ENCODE data around the gene ATP7A.

Gene ATP7A

DNA sequence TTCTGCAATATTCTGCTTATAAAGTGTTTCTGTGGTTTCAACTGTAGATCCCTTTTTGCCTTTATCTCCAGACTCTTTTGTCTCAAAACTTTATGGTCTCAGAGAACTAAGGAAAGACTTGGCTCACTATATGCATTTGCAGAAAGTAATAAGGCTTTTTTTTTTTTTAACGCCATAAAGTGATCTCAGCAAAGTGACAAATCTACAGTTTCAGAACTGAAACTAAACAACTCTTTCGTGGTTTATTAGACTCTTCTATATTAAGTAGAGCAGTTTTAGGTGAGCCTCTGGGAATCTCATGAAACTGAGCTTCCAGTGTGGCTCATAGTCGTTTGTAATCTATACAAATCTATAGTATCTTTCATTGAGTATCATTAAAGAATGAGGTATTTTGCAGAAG, 15.3 kb downstream of the ATP7A start:
- Histone ChIP-seq H3K4me2 (ENCODE audit: low read length) (no peak overlapping the region), H3K9me2 (ENCODE audit: low read depth, low read length) (no peaks in the 10 kb centered on the region), H3K4me3 (ENCODE audit: low read depth, low read length, poor library complexity, severe bottlenecking) (no peak overlapping the region), H3K79me2 (ENCODE audit: insufficient read depth, low read length) (no peaks in the 10 kb centered on the region), H3K9me3 (ENCODE audit: low read length) (no peaks in the 10 kb centered on the region), H3K36me3 (ENCODE audit: insufficient read depth, low read length) (no peaks in the 10 kb centered on the region), H3K27ac (ENCODE audit: low read depth, low read length, poor library complexity, severe bottlenecking) (no peak overlapping the region), H3F3A (ENCODE audit: insufficient read depth, low read length) (no peaks in the 10 kb centered on the region), H3K9ac (ENCODE audit: low read length) (no peak overlapping the region), H2AFZ (ENCODE audit: low read length) (no peak overlapping the region), H3K4me1 (ENCODE audit: insufficient read depth, low read length, severe bottlenecking) (peaks cover 10% of the 10 kb centered on the region), H4K20me1 (ENCODE audit: insufficient read depth, low read length) (no peaks in the 10 kb centered on the region), H3K27me3 (ENCODE audit: insufficient read depth, low read length) (no peaks in the 10 kb centered on the region)
- TF ChIP-seq CTCF (IDR thresholded peaks at IDR 0.05; ENCODE audit: low read length): no peak

DNA sequence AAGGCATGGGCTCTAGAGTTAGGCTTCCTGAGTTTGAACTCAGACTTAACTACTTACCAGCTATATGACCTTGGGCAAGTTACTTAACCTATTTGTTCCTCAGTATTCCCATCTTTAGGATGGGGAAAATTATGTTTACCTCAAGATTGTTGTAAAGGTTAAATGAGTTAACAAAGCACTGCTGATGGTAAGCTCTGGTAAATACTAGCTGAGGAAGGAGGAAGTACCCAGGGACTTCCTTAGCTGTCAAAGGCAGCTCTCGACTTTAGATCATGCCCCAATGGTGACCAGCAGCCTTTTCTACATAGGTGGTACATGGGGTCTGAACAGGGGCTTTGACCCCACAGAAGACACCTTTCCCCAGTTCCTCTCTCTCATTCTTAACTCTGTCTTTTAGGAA, 20.1 kb downstream of the ATP7A start:
- H3K4me1 ChIP-seq (ENCODE audit: insufficient read depth, low read length, severe bottlenecking): peaks cover 9% of the 10 kb centered on the region
- H3K4me2 ChIP-seq (ENCODE audit: low read length): no peak overlapping the region
- H3F3A ChIP-seq (ENCODE audit: insufficient read depth, low read length): no peaks in the 10 kb centered on the region
- H4K20me1 ChIP-seq (ENCODE audit: insufficient read depth, low read length): no peaks in the 10 kb centered on the region
- no peak overlapping the region for H3K4me3 ChIP-seq (ENCODE audit: low read depth, low read length, poor library complexity, severe bottlenecking)
- no peaks in the 10 kb centered on the region for H3K79me2 ChIP-seq (ENCODE audit: insufficient read depth, low read length)
- no peaks in the 10 kb centered on the region for H3K27me3 ChIP-seq (ENCODE audit: insufficient read depth, low read length)
- no peaks in the 10 kb centered on the region for H3K36me3 ChIP-seq (ENCODE audit: insufficient read depth, low read length)
- no peak overlapping the region for H2AFZ ChIP-seq (ENCODE audit: low read length)
- H3K27ac ChIP-seq (ENCODE audit: low read depth, low read length, poor library complexity, severe bottlenecking): no peak overlapping the region
- no peaks in the 10 kb centered on the region for H3K9me3 ChIP-seq (ENCODE audit: low read length)
- no peak for TF ChIP-seq CTCF (IDR thresholded peaks at IDR 0.05; ENCODE audit: low read length)
- no peak for TF ChIP-seq EZH2 (IDR thresholded peaks at IDR 0.05; ENCODE audit: borderline replicate concordance, low read length)
- no peaks in the 10 kb centered on the region for H3K9me2 ChIP-seq (ENCODE audit: low read depth, low read length)
- no peak overlapping the region for H3K9ac ChIP-seq (ENCODE audit: low read length)

GRCh38 chrX:77935886-77936285, 25.4 kb downstream of the ATP7A start:
- no peaks in the 10 kb centered on the region for H3K27me3 ChIP-seq (ENCODE audit: insufficient read depth, low read length)

More at GRCh38 chrX:77935886-77936285, 25.4 kb downstream of the ATP7A start:
- Histone ChIP-seq H3K36me3 (ENCODE audit: insufficient read depth, low read length) (no peaks in the 10 kb centered on the region), H3K79me2 (ENCODE audit: insufficient read depth, low read length) (no peaks in the 10 kb centered on the region), H3K9me3 (ENCODE audit: low read length) (no peaks in the 10 kb centered on the region), H3K4me1 (ENCODE audit: insufficient read depth, low read length, severe bottlenecking) (no peaks in the 10 kb centered on the region), H3K9ac (ENCODE audit: low read length) (no peak overlapping the region), H3K9me2 (ENCODE audit: low read depth, low read length) (no peaks in the 10 kb centered on the region), H2AFZ (ENCODE audit: low read length) (no peak overlapping the region), H3K4me2 (ENCODE audit: low read length) (no peak overlapping the region), H3F3A (ENCODE audit: insufficient read depth, low read length) (no peaks in the 10 kb centered on the region), H3K27ac (ENCODE audit: low read depth, low read length, poor library complexity, severe bottlenecking) (no peak overlapping the region), H3K4me3 (ENCODE audit: low read depth, low read length, poor library complexity, severe bottlenecking) (no peak overlapping the region), H4K20me1 (ENCODE audit: insufficient read depth, low read length) (no peaks in the 10 kb centered on the region)
- TF ChIP-seq CTCF (IDR thresholded peaks at IDR 0.05; ENCODE audit: low read length) (no peak), EZH2 (IDR thresholded peaks at IDR 0.05; ENCODE audit: borderline replicate concordance, low read length) (no peak)

Data from OCI-LY1 (cell line).